ENCODE data around the gene GMPR2.

DNA sequence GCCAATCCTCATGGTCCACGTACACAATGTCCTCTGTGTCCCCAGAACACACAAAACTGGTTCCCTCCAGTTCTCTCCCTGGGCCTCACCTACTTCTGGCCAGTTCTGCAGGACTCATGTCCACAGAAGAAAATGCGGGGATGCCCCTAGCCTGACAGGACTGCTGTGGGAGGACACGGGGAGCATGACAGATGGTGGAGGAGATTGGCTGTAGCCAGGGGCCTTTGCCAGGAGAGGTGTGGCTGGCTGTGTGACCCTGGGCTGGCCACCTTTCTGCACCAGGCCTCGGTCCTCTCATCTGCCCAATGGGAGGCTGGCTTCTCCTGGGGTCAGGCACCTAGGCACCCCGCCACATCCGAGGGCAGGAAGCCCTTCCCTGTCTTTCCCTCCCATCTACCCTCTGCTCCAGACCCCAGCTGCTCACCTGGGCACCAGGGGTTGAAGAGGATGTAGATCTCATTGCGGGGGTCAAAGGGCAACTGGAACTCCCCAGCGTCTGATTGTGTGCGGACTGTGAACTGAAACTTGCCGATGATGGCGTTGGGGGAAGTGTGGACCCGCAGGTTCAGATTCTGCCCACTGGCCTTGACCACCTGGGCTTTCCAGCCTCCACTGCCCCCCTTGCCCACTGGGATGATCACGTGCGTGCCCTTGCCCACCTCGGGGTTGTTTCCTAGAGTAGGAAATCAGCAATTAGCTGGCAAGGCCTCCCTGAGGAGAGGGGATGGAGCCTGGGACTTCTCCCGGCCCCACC lies 27.5 kb downstream of the GMPR2 start:
- TF ChIP-seq, protein P1, sequence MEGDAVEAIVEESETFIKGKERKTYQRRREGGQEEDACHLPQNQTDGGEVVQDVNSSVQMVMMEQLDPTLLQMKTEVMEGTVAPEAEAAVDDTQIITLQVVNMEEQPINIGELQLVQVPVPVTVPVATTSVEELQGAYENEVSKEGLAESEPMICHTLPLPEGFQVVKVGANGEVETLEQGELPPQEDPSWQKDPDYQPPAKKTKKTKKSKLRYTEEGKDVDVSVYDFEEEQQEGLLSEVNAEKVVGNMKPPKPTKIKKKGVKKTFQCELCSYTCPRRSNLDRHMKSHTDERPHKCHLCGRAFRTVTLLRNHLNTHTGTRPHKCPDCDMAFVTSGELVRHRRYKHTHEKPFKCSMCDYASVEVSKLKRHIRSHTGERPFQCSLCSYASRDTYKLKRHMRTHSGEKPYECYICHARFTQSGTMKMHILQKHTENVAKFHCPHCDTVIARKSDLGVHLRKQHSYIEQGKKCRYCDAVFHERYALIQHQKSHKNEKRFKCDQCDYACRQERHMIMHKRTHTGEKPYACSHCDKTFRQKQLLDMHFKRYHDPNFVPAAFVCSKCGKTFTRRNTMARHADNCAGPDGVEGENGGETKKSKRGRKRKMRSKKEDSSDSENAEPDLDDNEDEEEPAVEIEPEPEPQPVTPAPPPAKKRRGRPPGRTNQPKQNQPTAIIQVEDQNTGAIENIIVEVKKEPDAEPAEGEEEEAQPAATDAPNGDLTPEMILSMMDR (IDR thresholded peaks at IDR 0.05), result no peak
- TF ChIP-seq POLR2A (IDR thresholded peaks at IDR 0.05) (no peak), POLR2AphosphoS5 (IDR thresholded peaks at IDR 0.05) (no peak)

Measured in stomach (tissue), 4 donors.